Left hindlimb (tissue), 1 donor: ENCODE results near the gene PHETA1.
"Not testable (repeated sequence)": the region's sequence is repeated elsewhere in the genome, so short reads cannot be mapped to it uniquely, and the experiment has no call there.

Source experiments
- DNase-seq: peaks from one replicate; pipeline ENCODE4 v3.0.0-alpha.2; 2018

Gene PHETA1

GRCh38 chr12:111347891-111348644 is 20.8 kb downstream of the PHETA1 start:
- DNase-seq, result no peak

GRCh38 chr12:111344254-111344875 is 24.5 kb downstream of the PHETA1 start:
- no peak for DNase-seq

- no peak for DNase-seq
Observed at GRCh38 chr12:111343181-111343580, 25.7 kb downstream of the PHETA1 start.

- no peak for DNase-seq
Observed at GRCh38 chr12:111342376-111342775, 26.5 kb downstream of the PHETA1 start.

GRCh38 chr12:111341426-111342065 is 27.3 kb downstream of the PHETA1 start:
- DNase-seq, result no peak

- DNase-seq, result not testable (repeated sequence)
Observed at GRCh38 chr12:111340680-111341079, 28.2 kb downstream of the PHETA1 start.

GRCh38 chr12:111340231-111340630 is 28.7 kb downstream of the PHETA1 start:
- DNase-seq, result no peak

- no peak for DNase-seq
Observed at GRCh38 chr12:111339321-111339938, 29.5 kb downstream of the PHETA1 start.

GRCh38 chr12:111338096-111338495 is 30.8 kb downstream of the PHETA1 start:
- no peak for DNase-seq

GRCh38 chr12:111337371-111337770 is 31.5 kb downstream of the PHETA1 start:
- no peak for DNase-seq

GRCh38 chr12:111336411-111336810 is 32.5 kb downstream of the PHETA1 start:
- DNase-seq, result not testable (repeated sequence)

- DNase-seq, result no peak
Observed at GRCh38 chr12:111335811-111336210, 33.1 kb downstream of the PHETA1 start.

GRCh38 chr12:111335301-111335700 is 33.6 kb downstream of the PHETA1 start:
- not testable (repeated sequence) for DNase-seq

- no peak for DNase-seq
Observed at GRCh38 chr12:111334393-111334915, 34.4 kb downstream of the PHETA1 start.

GRCh38 chr12:111330800-111331752 is 37.8 kb downstream of the PHETA1 start:
- DNase-seq, result no peak

GRCh38 chr12:111328138-111328537 is 40.8 kb downstream of the PHETA1 start:
- DNase-seq, result no peak

GRCh38 chr12:111327474-111327873 is 41.4 kb downstream of the PHETA1 start:
- DNase-seq, result no peak

GRCh38 chr12:111322336-111323250 is 46.3 kb downstream of the PHETA1 start:
- DNase-seq, result no peak

GRCh38 chr12:111321317-111321716 is 47.6 kb downstream of the PHETA1 start:
- no peak for DNase-seq

GRCh38 chr12:111320258-111321050 is 48.4 kb downstream of the PHETA1 start:
- no peak for DNase-seq
